Measurements from ENCODE around the gene KCP.

- TF ChIP-seq CTCF (conservative IDR thresholded peaks at IDR 0.05; ENCODE audit: low read length) (no peak), EZH2phosphoT487 (IDR thresholded peaks at IDR 0.05; ENCODE audit: borderline replicate concordance, low read depth, low read length) (no peak)
Measured at GRCh38 chr7:128908750-128909624, 1.5 kb downstream of the KCP start.
